Neuronal stem cell (in vitro differentiated cells): ENCODE data around the gene HEMK1.

Experiments used
- DNase-seq: peaks from one replicate; pipeline ENCODE4 v3.0.0-alpha.2; 2013; ENCODE audit warnings: low spot score
- H2AFZ ChIP-seq: one replicate; pipeline ENCODE4 v1.6.1; 2013; ENCODE audit warnings: mild to moderate bottlenecking, low read length, inconsistent platforms
- H2AK5ac ChIP-seq: 2 replicates; pipeline ENCODE4 v1.6.1; 2013; ENCODE audit warnings: low read depth, mild to moderate bottlenecking, inconsistent platforms, low read length, moderate library complexity, mixed read lengths
- H2BK120ac ChIP-seq: 2 replicates; pipeline ENCODE4 v1.6.1; 2013; ENCODE audit warnings: low read depth, mild to moderate bottlenecking, inconsistent platforms, low read length, moderate library complexity, mixed read lengths
- H2BK12ac ChIP-seq: one replicate; pipeline ENCODE4 v1.6.1; 2013; ENCODE audit warnings: low read length, inconsistent platforms
- H2BK15ac ChIP-seq: 2 replicates; pipeline ENCODE4 v1.6.1; 2013; ENCODE audit warnings: mild to moderate bottlenecking, low read length, inconsistent platforms, mixed read lengths
- H2BK5ac ChIP-seq: one replicate; pipeline ENCODE4 v1.6.1; 2013; ENCODE audit warnings: inconsistent platforms, mild to moderate bottlenecking, low read length, moderate library complexity
- H3K14ac ChIP-seq: one replicate; pipeline ENCODE4 v1.6.1; 2013; ENCODE audit warnings: low read length, inconsistent platforms
- H3K18ac ChIP-seq: 2 replicates; pipeline ENCODE4 v1.6.1; 2013; ENCODE audit warnings: low read length, inconsistent platforms
- H3K23ac ChIP-seq: 2 replicates; pipeline ENCODE4 v1.6.1; 2013; ENCODE audit warnings: low read depth, mild to moderate bottlenecking, mixed read lengths, low read length, inconsistent platforms; ENCODE audit not compliant: poor library complexity
- H3K27ac ChIP-seq: replicated peaks from 3 replicates; pipeline ENCODE4 v1.5.1; 2013; ENCODE audit warnings: low read length, inconsistent platforms
- H3K27me3 ChIP-seq, 3 experiments: 2 replicates each; pipeline ENCODE4 v1.6.1; 2013; ENCODE audit warnings: low read length in 3 of 3, mild to moderate bottlenecking in 2 of 3, inconsistent platforms in 1 of 3, low read depth in 1 of 3, mixed read lengths in 1 of 3, moderate library complexity in 1 of 3; ENCODE audit not compliant: control insufficient read depth in 3 of 3, insufficient read depth in 3 of 3
- H3K36me3 ChIP-seq, 2 donors: replicated peaks in 1 of 2; 2 replicates each; pipeline ENCODE4 v1.6.1; 2013; ENCODE audit warnings: low read length in 2 of 2; ENCODE audit not compliant: control insufficient read depth in 2 of 2, insufficient read depth in 2 of 2
- H3K4ac ChIP-seq: 2 replicates; pipeline ENCODE4 v1.6.1; 2013; ENCODE audit warnings: inconsistent platforms, mild to moderate bottlenecking, low read length, moderate library complexity
- H3K4me1 ChIP-seq, 2 donors: 1 replicate in 1 of 2; 2 replicates in 1 of 2; pipeline ENCODE4 v1.6.1; 2013; ENCODE audit warnings: low read length in 2 of 2, low read depth in 1 of 2; ENCODE audit not compliant: control insufficient read depth in 2 of 2, insufficient read depth in 1 of 2
- H3K4me2 ChIP-seq: one replicate; pipeline ENCODE4 v1.6.1; 2013; ENCODE audit warnings: mild to moderate bottlenecking, low read length, inconsistent platforms; ENCODE audit not compliant: insufficient read depth, poor library complexity, severe bottlenecking
- H3K4me3 ChIP-seq, 2 donors: 2 replicates each; pipeline ENCODE4 v1.5.1; 2013; ENCODE audit warnings: low read length in 2 of 2, mild to moderate bottlenecking in 2 of 2, inconsistent platforms in 1 of 2, moderate library complexity in 1 of 2
- H3K79me1 ChIP-seq: one replicate; pipeline ENCODE4 v1.6.1; 2013; ENCODE audit warnings: low read depth, mild to moderate bottlenecking, inconsistent platforms, low read length, moderate library complexity
- H3K9ac ChIP-seq: one replicate; pipeline ENCODE4 v1.6.1; 2013; ENCODE audit warnings: mild to moderate bottlenecking, low read depth, low read length, inconsistent platforms; ENCODE audit not compliant: poor library complexity
- H3K9me3 ChIP-seq, 2 donors: replicated peaks in 1 of 2; 2 replicates each; pipeline versions ENCODE3 to v1.6.1; 2013; ENCODE audit warnings: low read length in 2 of 2, mild to moderate bottlenecking in 2 of 2, inconsistent platforms in 1 of 2, low read depth in 1 of 2, mixed read lengths in 1 of 2, moderate library complexity in 1 of 2; ENCODE audit not compliant: control insufficient read depth in 2 of 2, insufficient read depth in 1 of 2
- H4K8ac ChIP-seq: one replicate; pipeline ENCODE4 v1.6.1; 2013; ENCODE audit warnings: low read depth, mild to moderate bottlenecking, inconsistent platforms, low read length, moderate library complexity
- H4K91ac ChIP-seq: one replicate; pipeline ENCODE4 v1.6.1; 2013; ENCODE audit warnings: low read length, low read depth, mild to moderate bottlenecking, inconsistent platforms; ENCODE audit not compliant: poor library complexity
- WGBS, 2 donors: extraction: QIAGEN DNeasy Blood & Tissue Kit; methylation state at CpG; one replicate each; pipeline ENCODE4 v1.1.7; 2013; ENCODE audit warnings: missing lambda C conversion rate in 2 of 2, mixed read lengths in 1 of 2; ENCODE audit not compliant: insufficient read length in 2 of 2, insufficient replicate concordance in 1 of 2; ENCODE audit errors: extremely low coverage in 2 of 2; 5-methylcytosine and 5-hydroxymethylcytosine counted together

Gene HEMK1

GRCh38 chr3:50537421-50538129 lies 31.7 kb upstream of the HEMK1 start:
- peak overlapping the region; percentile 13 for H3K18ac ChIP-seq
- H3K36me3 ChIP-seq, result no peaks in the 10 kb centered on the region
- DNase-seq, result no peak
- H2BK120ac ChIP-seq, result peak overlapping the region; percentile 18
- no peak overlapping the region for H3K4ac ChIP-seq
- no peak overlapping the region for H2BK12ac ChIP-seq
- no peak overlapping the region for H4K8ac ChIP-seq
- peak overlapping the region; percentile 77 for H2BK15ac ChIP-seq
- H3K4me2 ChIP-seq, result no peak overlapping the region
- H3K4me3 ChIP-seq, result no peak overlapping the region
- H3K9me3 ChIP-seq, result peaks cover 0 to 2% of the 10 kb centered on the region in 2 donors
- no CpG with 5 or more reads among the region's 4 CpGs for WGBS, 2 donors
- H3K27ac ChIP-seq, result no peak overlapping the region
- no peak overlapping the region for H3K9ac ChIP-seq
- H3K79me1 ChIP-seq, result peaks cover 2% of the 10 kb centered on the region
- H3K27me3 ChIP-seq, result peaks cover 0 to 60% (median 2%) of the 10 kb centered on the region in 3 experiments
- no peak overlapping the region for H3K23ac ChIP-seq
- no peak overlapping the region for H3K14ac ChIP-seq
- H3K4me1 ChIP-seq, result peaks cover 15 to 28% of the 10 kb centered on the region in 2 donors
- H4K91ac ChIP-seq, result no peak overlapping the region
- H2AFZ ChIP-seq, result no peak overlapping the region
- peak overlapping the region; percentile 80 for H2AK5ac ChIP-seq
- no peak overlapping the region for H2BK5ac ChIP-seq

- Histone ChIP-seq H3K14ac (no peak overlapping the region), H3K9me3 (peaks cover 0 to 2% of the 10 kb centered on the region in 2 donors), H3K23ac (no peak overlapping the region), H2AK5ac (peak overlapping the region; percentile 12), H3K36me3 (no peaks in the 10 kb centered on the region), H2AFZ (no peak overlapping the region), H3K9ac (peak overlapping the region; percentile 7), H3K18ac (peak overlapping the region; percentile 74), H4K8ac (no peak overlapping the region), H3K27me3 (peaks cover 0 to 40% (median 2%) of the 10 kb centered on the region in 3 experiments), H3K4me3 (no peak overlapping the region), H3K4ac (no peak overlapping the region), H4K91ac (no peak overlapping the region), H3K4me1 (peaks cover 4 to 17% of the 10 kb centered on the region in 2 donors), H2BK120ac (no peak overlapping the region), H3K27ac (peak overlapping the region; percentile 42), H2BK15ac (peak overlapping the region; percentile 88), H3K4me2 (no peak overlapping the region), H3K79me1 (peaks cover 2% of the 10 kb centered on the region), H2BK5ac (peak overlapping the region; percentile 29), H2BK12ac (peak overlapping the region; percentile 85)
- no peak for DNase-seq
- WGBS, 2 donors, result no CpG with 5 or more reads among the region's 18 CpGs
Measured at GRCh38 chr3:50539356-50540286, 29.7 kb upstream of the HEMK1 start.

- Histone ChIP-seq H3K4me2 (no peak overlapping the region), H3K23ac (no peak overlapping the region), H3K4ac (no peak overlapping the region), H2BK12ac (no peak overlapping the region), H2AK5ac (peak overlapping the region; percentile 83), H4K8ac (no peak overlapping the region), H3K36me3 (no peaks in the 10 kb centered on the region), H2AFZ (no peak overlapping the region), H3K14ac (no peak overlapping the region), H3K27me3 (peaks cover 0 to 26% (median 0%) of the 10 kb centered on the region in 3 experiments), H3K4me1 (peaks cover 4 to 15% of the 10 kb centered on the region in 2 donors), H3K79me1 (peaks cover 2% of the 10 kb centered on the region), H2BK120ac (no peak overlapping the region), H3K27ac (no peak overlapping the region), H2BK5ac (no peak overlapping the region), H4K91ac (no peak overlapping the region), H3K9me3 (no peaks in the 10 kb centered on the region), H2BK15ac (peak overlapping the region; percentile 88), H3K4me3 (no peak overlapping the region), H3K18ac (peak overlapping the region; percentile 39), H3K9ac (no peak overlapping the region)
- no CpG with 5 or more reads among the region's 2 CpGs for WGBS, 2 donors
- peak; percentile 77 for DNase-seq
Measured at GRCh38 chr3:50542177-50543034, 26.9 kb upstream of the HEMK1 start.
